Prostate gland (tissue), 2 donors: ENCODE data around the gene TXN2. TPM values are rescaled to one million over a fixed set of nuclear protein-coding genes. Genes with fewer than 3 reads are reported as not detected.

Experiments
- DNase-seq: peaks from one replicate; pipeline ENCODE4 v3.0.0-alpha.2; 2019; ENCODE audit warnings: low spot score
- H3K27ac ChIP-seq, 2 donors: fragments of 200-600 bp; sonication (generic); 2 replicates each; pipeline ENCODE4 v1.5.1; 2017 to 2019
- H3K27me3 ChIP-seq: fragments of 200-600 bp; sonication (generic); replicated peaks from 2 replicates; pipeline ENCODE4 v1.5.1; 2019; ENCODE audit not compliant: insufficient read depth
- H3K36me3 ChIP-seq, 2 donors: fragments of 200-600 bp; sonication (generic); 1 replicate in 1 of 2; 2 replicates in 1 of 2; pipeline versions ENCODE4 v1.5.1 to v1.8.1; 2017 to 2019
- H3K4me1 ChIP-seq: fragments of 200-600 bp; sonication (generic); replicated peaks from 2 replicates; pipeline ENCODE4 v1.5.1; 2019
- H3K4me3 ChIP-seq, 2 donors: fragments of 200-600 bp; sonication (generic); 2 replicates each; pipeline ENCODE4 v1.5.1; 2017 to 2019
- H3K9me3 ChIP-seq: fragments of 200-600 bp; sonication (generic); 2 replicates; pipeline ENCODE4 v1.5.1; 2017
- POLR2A ChIP-seq: fragments of 450-650 bp; IDR thresholded peaks from one replicate; pipeline ENCODE4 v1.6.1; 2016; ENCODE audit warnings: antibody characterized with exemption, mild to moderate bottlenecking
- POLR2AphosphoS5 ChIP-seq: sonication (generic); formaldehyde crosslinking; IDR thresholded peaks from one replicate; pipeline ENCODE4 v1.6.1; 2017; ENCODE audit warnings: antibody characterized with exemption
- WGBS: methylation state at CpG from one replicate; pipeline ENCODE4 v1.1.5; 2018; 5-methylcytosine and 5-hydroxymethylcytosine counted together
- intact Hi-C: fragments of 100-400 bp; cut with DNase I; formaldehyde crosslinking; loops from one replicate; pipeline ENCODE4 v1.14.2; 2022
- total RNA-seq, 2 donors: library from RNA; depleted of rRNA; stranded (reverse); fragments of >200 nt; gene quantifications; one replicate each; pipeline ENCODE4 v1.1.0, GENCODE V29; 2016
- TF ChIP-seq, protein P1 (sequence below), 4 experiments: fragments of 200-600 bp in 2 of 4; fragments of 450-650 bp in 2 of 4; sonication (generic) in 2 of 4; IDR thresholded peaks; 1 replicate in 3 of 4; 2 replicates in 1 of 4; pipeline ENCODE4 v1.5.1; 2016 to 2019; ENCODE audit warnings: antibody characterized with exemption in 4 of 4, mild to moderate bottlenecking in 2 of 4, moderate library complexity in 2 of 4

Gene TXN2
- total RNA-seq, 2 donors from 2014 or later, result 74.3 to 148 TPM

DNA sequence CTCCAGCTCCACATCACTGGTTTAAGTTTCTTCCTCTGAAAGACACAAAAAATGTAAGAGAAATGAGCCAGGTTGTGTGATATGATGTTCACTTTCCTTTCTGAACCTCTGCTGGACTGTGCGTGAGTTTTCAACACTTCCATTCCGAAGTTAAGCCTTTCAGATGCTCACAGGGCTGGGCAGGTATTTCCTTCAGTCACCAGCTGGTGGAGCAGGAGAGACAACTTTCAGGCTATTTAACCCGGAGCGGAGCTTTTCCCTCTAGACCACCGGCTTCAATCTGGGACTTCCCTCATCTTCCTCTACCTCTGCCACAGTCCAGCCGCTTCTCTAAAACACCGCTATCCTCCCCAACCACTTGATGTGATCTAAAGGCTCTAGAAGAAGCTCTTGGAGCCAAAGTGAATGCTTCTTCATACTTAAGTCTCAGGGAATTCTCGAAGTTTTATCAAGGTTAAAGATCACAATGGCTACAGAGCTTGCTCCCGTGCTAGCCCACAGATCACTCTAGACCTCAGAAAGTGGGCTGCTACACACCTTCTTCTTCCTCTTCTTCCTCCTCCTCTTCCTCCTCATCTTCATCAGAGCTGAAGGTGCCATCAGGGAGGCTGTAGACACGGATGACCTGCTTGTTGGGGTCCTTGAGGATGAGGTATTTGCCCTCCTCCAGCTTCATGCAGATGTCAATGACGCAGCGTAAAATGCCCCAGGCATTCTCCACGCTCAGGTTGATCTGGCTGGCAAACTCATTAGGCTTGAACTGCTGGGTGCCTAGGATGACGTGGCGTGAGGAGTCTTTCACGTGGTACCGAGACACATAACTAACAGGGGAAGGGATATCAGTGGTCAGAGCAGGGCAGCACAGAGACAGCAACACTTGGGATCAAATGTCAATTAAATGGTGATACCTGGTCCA, 29.8 kb upstream of the TXN2 start:
- H3K36me3 ChIP-seq, result peaks cover 17 to 19% of the 10 kb centered on the region in 2 donors
- H3K4me3 ChIP-seq, result no peak overlapping the region
- no peaks in the 10 kb centered on the region for H3K9me3 ChIP-seq
- H3K27me3 ChIP-seq, result no peaks in the 10 kb centered on the region
- intact Hi-C loops, result no loop called here
- TF ChIP-seq POLR2AphosphoS5, result no peak
- TF ChIP-seq, protein P1, sequence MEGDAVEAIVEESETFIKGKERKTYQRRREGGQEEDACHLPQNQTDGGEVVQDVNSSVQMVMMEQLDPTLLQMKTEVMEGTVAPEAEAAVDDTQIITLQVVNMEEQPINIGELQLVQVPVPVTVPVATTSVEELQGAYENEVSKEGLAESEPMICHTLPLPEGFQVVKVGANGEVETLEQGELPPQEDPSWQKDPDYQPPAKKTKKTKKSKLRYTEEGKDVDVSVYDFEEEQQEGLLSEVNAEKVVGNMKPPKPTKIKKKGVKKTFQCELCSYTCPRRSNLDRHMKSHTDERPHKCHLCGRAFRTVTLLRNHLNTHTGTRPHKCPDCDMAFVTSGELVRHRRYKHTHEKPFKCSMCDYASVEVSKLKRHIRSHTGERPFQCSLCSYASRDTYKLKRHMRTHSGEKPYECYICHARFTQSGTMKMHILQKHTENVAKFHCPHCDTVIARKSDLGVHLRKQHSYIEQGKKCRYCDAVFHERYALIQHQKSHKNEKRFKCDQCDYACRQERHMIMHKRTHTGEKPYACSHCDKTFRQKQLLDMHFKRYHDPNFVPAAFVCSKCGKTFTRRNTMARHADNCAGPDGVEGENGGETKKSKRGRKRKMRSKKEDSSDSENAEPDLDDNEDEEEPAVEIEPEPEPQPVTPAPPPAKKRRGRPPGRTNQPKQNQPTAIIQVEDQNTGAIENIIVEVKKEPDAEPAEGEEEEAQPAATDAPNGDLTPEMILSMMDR (IDR thresholded peaks at IDR 0.05), result peak in 2 of 4 experiments; percentile 43 to 51
- DNase-seq, result no peak
- no peaks in the 10 kb centered on the region for H3K4me1 ChIP-seq
- no peak overlapping the region for H3K27ac ChIP-seq
- 58% methylated on average over 17 of the region's 17 CpGs for WGBS

DNA sequence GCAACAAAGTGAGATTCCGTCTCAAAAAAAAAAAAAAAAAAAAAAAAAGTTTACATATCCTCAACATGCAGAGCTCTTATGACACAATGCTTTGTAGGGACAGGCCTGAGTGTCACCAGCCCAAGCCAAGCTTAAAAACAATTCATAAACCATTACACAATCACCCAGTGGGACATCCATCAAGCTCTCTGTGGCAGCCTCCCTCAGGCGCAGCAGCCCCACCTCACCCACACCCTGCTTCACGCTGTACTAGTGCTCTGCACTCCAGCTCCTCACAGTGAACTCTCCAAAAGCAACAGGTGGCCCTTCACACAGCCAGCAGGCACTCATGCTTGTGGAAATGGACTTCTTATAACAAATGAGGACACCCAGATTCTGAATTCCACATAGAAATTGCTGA, 28.9 kb upstream of the TXN2 start:
- Histone ChIP-seq H3K27me3 (no peaks in the 10 kb centered on the region), H3K9me3 (no peaks in the 10 kb centered on the region), H3K4me3 (no peak overlapping the region), H3K4me1 (no peaks in the 10 kb centered on the region), H3K27ac (no peak overlapping the region), H3K36me3 (peaks cover 11 to 15% of the 10 kb centered on the region in 2 donors)
- WGBS, result 77% methylated on average over 3 of the region's 3 CpGs
- TF ChIP-seq POLR2A (no peak), POLR2AphosphoS5 (no peak)
- TF ChIP-seq, protein P1 (IDR thresholded peaks at IDR 0.05), result no peak
- no peak for DNase-seq
- intact Hi-C loops, result no loop called here

DNA sequence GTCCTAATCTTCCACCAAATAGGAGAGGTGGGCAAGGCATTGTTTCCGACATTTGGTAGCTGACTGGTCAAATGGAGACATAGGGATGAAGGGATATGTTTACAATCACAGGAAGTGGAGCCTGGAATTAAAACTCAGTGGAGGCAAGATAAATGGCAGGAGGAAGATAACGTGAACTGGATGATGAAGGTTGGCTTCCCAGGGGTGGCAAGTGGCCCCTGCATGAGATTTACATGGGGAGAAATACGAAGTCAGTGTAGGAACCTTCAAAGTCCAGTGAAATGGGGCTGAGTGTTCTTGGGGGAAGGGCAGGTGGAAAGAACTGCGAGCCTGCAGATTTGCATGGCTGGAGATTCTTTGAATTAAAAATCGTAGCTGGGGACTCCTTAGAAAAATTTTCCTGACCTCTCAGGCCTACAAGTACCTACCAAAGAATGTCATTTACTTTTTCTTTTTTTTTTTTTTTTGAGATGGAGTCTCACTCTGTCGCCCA, 26.1 kb upstream of the TXN2 start:
- Histone ChIP-seq H3K36me3 (no peaks in the 10 kb centered on the region), H3K4me1 (no peaks in the 10 kb centered on the region), H3K4me3 (peak overlapping the region in 1 of 2 donors; percentile 57), H3K27ac (peak overlapping the region; percentile 79 to 82), H3K9me3 (no peaks in the 10 kb centered on the region), H3K27me3 (no peaks in the 10 kb centered on the region)
- intact Hi-C loops, result no loop called here
- WGBS, result 92% methylated on average over 6 of the region's 6 CpGs
- TF ChIP-seq POLR2AphosphoS5, result no peak
- TF ChIP-seq, protein P1 (IDR thresholded peaks at IDR 0.05), result no peak
- no peak for TF ChIP-seq POLR2A
- no peak for DNase-seq

DNA sequence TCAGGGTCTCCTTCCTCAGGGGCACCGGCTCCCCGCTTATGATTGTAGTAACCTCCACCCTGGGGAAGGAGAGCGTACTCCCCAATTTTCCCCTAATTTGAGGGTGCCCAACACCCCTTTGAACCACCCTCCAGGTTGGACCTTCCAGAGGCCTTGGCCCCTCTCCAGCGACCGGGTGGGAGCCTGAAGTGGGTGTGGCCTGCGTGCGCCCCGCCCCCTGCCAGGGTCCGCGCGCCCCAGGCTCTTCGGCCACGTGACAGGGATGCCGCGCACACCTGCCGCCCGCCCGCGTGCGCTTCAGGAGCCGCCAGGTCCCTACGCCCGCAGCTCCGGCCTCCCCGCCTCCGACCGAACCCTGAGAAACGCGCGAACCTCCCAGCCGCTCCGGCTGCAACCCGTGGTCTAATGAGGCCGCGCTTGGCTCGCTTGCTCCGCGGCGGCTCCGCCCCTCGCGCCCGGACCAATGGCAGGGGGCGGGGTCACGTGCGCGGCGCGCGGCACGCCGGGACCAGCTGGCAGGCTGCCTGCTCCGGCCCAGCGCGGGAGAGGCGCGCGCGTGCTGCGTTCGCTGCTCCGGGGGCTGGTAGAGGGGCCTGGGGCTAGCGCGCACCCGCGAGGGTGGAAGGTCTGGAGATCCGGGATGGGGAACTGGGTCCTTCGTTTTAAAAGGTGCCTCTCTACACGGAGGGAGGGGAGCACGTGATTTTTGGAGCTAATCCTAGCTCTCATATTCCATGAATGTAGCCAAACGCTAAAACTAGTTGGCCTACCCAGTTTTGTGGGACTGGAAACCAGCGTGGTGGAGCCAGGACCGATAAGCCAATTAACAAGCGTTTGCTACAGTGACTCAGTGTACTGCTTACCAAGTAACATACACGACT, 25.4 kb upstream of the TXN2 start, which contains the start of gene FOXRED2:
Gene FOXRED2 (minus strand): TSS at position 404 of the 881 bp plus-strand sequence. CDS start 618 bp downstream, outside the sequence.
- intact Hi-C loops, result no loop called here
- peak; percentile 77 for TF ChIP-seq POLR2AphosphoS5
- TF ChIP-seq, protein P1 (IDR thresholded peaks at IDR 0.05), result no peak
- peak; percentile 91 for TF ChIP-seq POLR2A
- H3K9me3 ChIP-seq, result no peaks in the 10 kb centered on the region
- H3K36me3 ChIP-seq, result no peaks in the 10 kb centered on the region
- DNase-seq, result peak; percentile 79
- no peaks in the 10 kb centered on the region for H3K27me3 ChIP-seq
- peak within 1 kb of the TSS; percentile 79 to 82 for H3K27ac ChIP-seq
- peak within 1 kb of the TSS; percentile 51 to 57 for H3K4me3 ChIP-seq
- H3K4me1 ChIP-seq, result no peaks in the 10 kb centered on the region
- WGBS, result 7% methylated on average over 53 of the region's 75 CpGs
